H1 (cell line): ENCODE measurements around the gene GP5. TPM values are rescaled to one million over a fixed set of nuclear protein-coding genes. Genes with fewer than 3 reads are reported as not detected.

Experiments used
- CTCF ChIA-PET: fragments of 300-600 bp; sonication (Branson Sonifier 250); formaldehyde crosslinking; loops from one replicate; lab custom pipeline; 2021; ENCODE audit not compliant: partially characterized antibody; lab: Charles Lee
- POLR2A ChIA-PET: fragments of 300-600 bp; sonication (Branson Sonifier 250); formaldehyde crosslinking; loops from one replicate; lab custom pipeline; 2021; ENCODE audit warnings: inconsistent platforms; ENCODE audit not compliant: partially characterized antibody; lab: Charles Lee
- DNase-seq, 2 experiments: peaks; one replicate each; pipeline versions ENCODE4 v3.0.0 to v3.0.0-alpha.2; 2010 to 2022; ENCODE audit warnings: low spot score in 2 of 2, low read depth in 1 of 2, mixed read lengths in 1 of 2
- FAIRE-seq: peaks from 2 replicates; lab custom pipeline; 2011; peaks lifted over from hg19 to GRCh38; lab: Jason Lieb, UNC
- H2AFZ ChIP-seq: 2 replicates; pipeline ENCODE4 v1.8.1; 2012; ENCODE audit warnings: low read length, inconsistent platforms
- H2AK5ac ChIP-seq: 2 replicates; pipeline ENCODE4 v1.6.1; 2013; ENCODE audit warnings: low read depth, low read length
- H2BK120ac ChIP-seq: replicated peaks from 2 replicates; pipeline ENCODE3; 2013; ENCODE audit warnings: low read depth, low read length, inconsistent platforms
- H2BK12ac ChIP-seq: 2 replicates; pipeline ENCODE4 v1.6.1; 2013; ENCODE audit warnings: low read depth, low read length
- H2BK15ac ChIP-seq: 2 replicates; pipeline ENCODE4 v1.6.1; 2013; ENCODE audit warnings: low read length
- H2BK20ac ChIP-seq: 2 replicates; pipeline ENCODE4 v1.6.1; 2013; ENCODE audit warnings: low read length
- H2BK5ac ChIP-seq: 2 replicates; pipeline ENCODE4 v1.6.1; 2013; ENCODE audit warnings: low read depth, low read length
- H3K14ac ChIP-seq: 2 replicates; pipeline ENCODE4 v1.6.1; 2013; ENCODE audit warnings: inconsistent platforms; ENCODE audit not compliant: insufficient read length
- H3K18ac ChIP-seq: 2 replicates; pipeline ENCODE4 v1.6.1; 2013; ENCODE audit warnings: low read length; ENCODE audit errors: extremely low read depth
- H3K23ac ChIP-seq: 2 replicates; pipeline ENCODE4 v1.6.1; 2013; ENCODE audit warnings: inconsistent platforms; ENCODE audit not compliant: insufficient read length
- H3K23me2 ChIP-seq: 2 replicates; pipeline ENCODE4 v1.6.1; 2013; ENCODE audit warnings: low read depth, low read length
- H3K27ac ChIP-seq: 2 replicates; pipeline ENCODE4 v1.6.1; 2011; ENCODE audit warnings: low read depth, low read length, inconsistent platforms
- H3K27me3 ChIP-seq, 4 experiments: replicated peaks in 1 of 4; 1 replicate in 1 of 4; 2 replicates in 3 of 4; pipeline versions ENCODE4 v1.6.1 to v1.8.1; 2011 to 2013; ENCODE audit warnings: low read length in 3 of 4, mild to moderate bottlenecking in 3 of 4, inconsistent platforms in 2 of 4, mixed read lengths in 2 of 4, moderate library complexity in 1 of 4; ENCODE audit not compliant: control insufficient read depth in 3 of 4, insufficient read depth in 3 of 4; ENCODE audit errors: extremely low read depth in 1 of 4
- H3K36me3 ChIP-seq, 4 experiments: 2 replicates each; pipeline versions ENCODE4 v1.6.1 to v1.8.1; 2011 to 2013; ENCODE audit warnings: mild to moderate bottlenecking in 4 of 4, low read length in 3 of 4, moderate library complexity in 2 of 4, control low read depth in 1 of 4, inconsistent platforms in 1 of 4; ENCODE audit not compliant: insufficient read depth in 4 of 4, control insufficient read depth in 2 of 4
- H3K4ac ChIP-seq: replicated peaks from 2 replicates; pipeline ENCODE3; 2013; ENCODE audit warnings: low read length, low read depth, mixed read lengths, inconsistent platforms; ENCODE audit not compliant: insufficient read length
- H3K4me1 ChIP-seq, 4 experiments: replicated peaks in 1 of 4; 1 replicate in 1 of 4; 2 replicates in 3 of 4; pipeline versions ENCODE4 v1.6.1 to v1.8.1; 2011 to 2013; ENCODE audit warnings: low read length in 3 of 4, inconsistent platforms in 2 of 4, mixed read lengths in 1 of 4; ENCODE audit not compliant: insufficient read depth in 4 of 4, control insufficient read depth in 3 of 4
- H3K4me2 ChIP-seq, 2 experiments: 2 replicates each; pipeline versions ENCODE4 v1.6.1 to v1.8.1; 2011 to 2013; ENCODE audit warnings: low read depth in 2 of 2, low read length in 2 of 2, control low read depth in 1 of 2, inconsistent platforms in 1 of 2, mild to moderate bottlenecking in 1 of 2; ENCODE audit not compliant: insufficient read depth in 1 of 2
- H3K4me3 ChIP-seq, 4 experiments: fragments of 200-600, 300-600 bp in 1 of 4; sonication (generic), shearing (Covaris generic), sonication (Bioruptor Twin) in 1 of 4; 2 replicates each; pipeline versions ENCODE4 v1.5.1 to v1.8.1; 2011 to 2016; ENCODE audit warnings: low read length in 4 of 4, low read depth in 3 of 4, control low read depth in 2 of 4, inconsistent platforms in 2 of 4, mild to moderate bottlenecking in 2 of 4, mixed read lengths in 1 of 4, moderate library complexity in 1 of 4; ENCODE audit not compliant: insufficient read depth in 2 of 4; ENCODE audit errors: extremely low read depth in 1 of 4
- H3K56ac ChIP-seq: replicated peaks from 2 replicates; pipeline ENCODE3; 2013; ENCODE audit warnings: low read depth, mild to moderate bottlenecking, mixed read lengths, low read length, inconsistent platforms; ENCODE audit not compliant: insufficient read length
- H3K79me1 ChIP-seq: 2 replicates; pipeline ENCODE4 v1.6.1; 2013; ENCODE audit warnings: low read depth, low read length, control low read depth
- H3K79me2 ChIP-seq, 2 experiments: 2 replicates each; pipeline versions ENCODE4 v1.6.1 to v1.8.1; 2012 to 2013; ENCODE audit warnings: low read length in 2 of 2, mild to moderate bottlenecking in 2 of 2, inconsistent platforms in 1 of 2; ENCODE audit not compliant: insufficient read depth in 2 of 2, control insufficient read depth in 1 of 2
- H3K9ac ChIP-seq, 4 experiments: replicated peaks in 1 of 4; 1 replicate in 1 of 4; 2 replicates in 3 of 4; pipeline versions ENCODE4 v1.6.1 to v1.8.1; 2011 to 2013; ENCODE audit warnings: low read depth in 3 of 4, low read length in 3 of 4, control low read depth in 2 of 4, mild to moderate bottlenecking in 2 of 4, moderate library complexity in 2 of 4, inconsistent platforms in 1 of 4; ENCODE audit errors: extremely low read depth in 1 of 4
- H3K9me3 ChIP-seq, 2 experiments: 2 replicates each; pipeline versions ENCODE4 v1.6.1 to v1.8.1; 2012 to 2013; ENCODE audit warnings: mild to moderate bottlenecking in 2 of 2, moderate library complexity in 2 of 2, control low read depth in 1 of 2, inconsistent platforms in 1 of 2, low read depth in 1 of 2, low read length in 1 of 2, mixed read lengths in 1 of 2; ENCODE audit not compliant: insufficient read depth in 2 of 2
- H4K20me1 ChIP-seq, 2 experiments: replicated peaks in 1 of 2; 2 replicates each; pipeline versions ENCODE3 to v1.8.1; 2011 to 2013; ENCODE audit warnings: inconsistent platforms in 2 of 2, low read length in 2 of 2, mild to moderate bottlenecking in 1 of 2; ENCODE audit not compliant: insufficient read depth in 2 of 2, control insufficient read depth in 1 of 2
- H4K5ac ChIP-seq: 2 replicates; pipeline ENCODE4 v1.6.1; 2013; ENCODE audit warnings: low read length, low read depth, mixed read lengths, inconsistent platforms; ENCODE audit not compliant: insufficient read length
- H4K8ac ChIP-seq: 2 replicates; pipeline ENCODE4 v1.8.0; 2013; ENCODE audit warnings: mild to moderate bottlenecking, moderate library complexity, low read length, inconsistent platforms; ENCODE audit not compliant: insufficient read depth; ENCODE audit errors: extremely low read depth
- H4K91ac ChIP-seq: replicated peaks from 2 replicates; pipeline ENCODE3; 2013; ENCODE audit warnings: low read length, mixed read lengths, inconsistent platforms; ENCODE audit not compliant: insufficient read length
- CHD2 ChIP-seq: IDR thresholded peaks from 2 replicates; pipeline ENCODE4 v1.6.1; 2012; ENCODE audit warnings: low read length, improper control_type of control experiment
- EGR1 ChIP-seq: IDR thresholded peaks from 2 replicates; pipeline ENCODE4 v1.6.1; 2011; ENCODE audit warnings: low read depth, low read length, borderline replicate concordance
- EZH2 ChIP-seq: fragments of 200-600 bp; sonication (generic); IDR thresholded peaks from 2 replicates; pipeline ENCODE4 v1.7.1; 2012; ENCODE audit warnings: low read depth, mild to moderate bottlenecking, moderate library complexity, low read length, inconsistent platforms; ENCODE audit not compliant: severe bottlenecking
- KDM1A ChIP-seq: fragments of 200-600, 300-600 bp; sonication (generic); IDR thresholded peaks from 2 replicates; pipeline ENCODE4 v1.7.1; 2016; ENCODE audit warnings: mild to moderate bottlenecking, low read length, borderline replicate concordance
- KDM4A ChIP-seq: IDR thresholded peaks from one replicate; pipeline ENCODE4 v1.7.1; 2012; ENCODE audit warnings: low read depth, mild to moderate bottlenecking, moderate library complexity, low read length, inconsistent platforms; ENCODE audit not compliant: severe bottlenecking
- KDM5A ChIP-seq: fragments of 200-600 bp; IDR thresholded peaks from 2 replicates; pipeline ENCODE4 v1.7.1; 2012; ENCODE audit warnings: mild to moderate bottlenecking, low read length, inconsistent platforms, mixed read lengths
- NRF1 ChIP-seq: IDR thresholded peaks from 2 replicates; pipeline ENCODE4 v1.6.1; 2011; ENCODE audit warnings: mild to moderate bottlenecking, low read depth, low read length, improper control_type of control experiment
- SAP30 ChIP-seq: fragments of 300-600 bp; sonication (generic); IDR thresholded peaks from 2 replicates; pipeline ENCODE4 v1.7.1; 2012; ENCODE audit warnings: low read length, moderate library complexity, mild to moderate bottlenecking, inconsistent platforms; ENCODE audit not compliant: insufficient read depth, insufficient replicate concordance
- TEAD4 ChIP-seq: IDR thresholded peaks from 2 replicates; pipeline ENCODE4 v1.6.1; 2012; ENCODE audit warnings: low read depth, low read length, inconsistent platforms, mixed read lengths
- YY1 ChIP-seq: IDR thresholded peaks from 2 replicates; pipeline ENCODE4 v1.6.1; 2011; ENCODE audit warnings: low read depth, mild to moderate bottlenecking, low read length
- ZNF274 ChIP-seq: IDR thresholded peaks from 2 replicates; pipeline ENCODE4 v1.7.0; 2012; ENCODE audit warnings: low read length, borderline replicate concordance; ENCODE audit errors: extremely low read depth
- WGBS, 2 experiments: shearing (Covaris generic) in 1 of 2; methylation state at CpG; one replicate each; pipeline versions ENCODE4 v1.1.6 to v1.1.7; 2013 to 2015; ENCODE audit warnings: low lambda C conversion rate in 2 of 2, mixed read lengths in 2 of 2, inconsistent platforms in 1 of 2, low coverage in 1 of 2, missing lambda C conversion rate in 1 of 2; ENCODE audit not compliant: insufficient replicate concordance in 2 of 2, insufficient coverage in 1 of 2, insufficient read length in 1 of 2; ENCODE audit errors: extremely low coverage in 1 of 2, missing lambda C conversion rate in 1 of 2; 5-methylcytosine and 5-hydroxymethylcytosine counted together
- polyA plus RNA-seq, 7 experiments: library from polyadenylated mRNA; depleted of rRNA in 3 of 7; stranded (reverse) in 5 of 7; unstranded in 2 of 7; fragments of >200 nt in 5 of 7; fragments of 200-250 nt in 2 of 7; gene quantifications; 1 replicate in 5 of 7; 2 replicates in 1 of 7; 4 replicates in 1 of 7; pipeline versions ENCODE4 v1.2.1 to v1.2.3, GENCODE V29; 2011 to 2013; ENCODE audit warnings: missing spikeins in 2 of 7, mixed read lengths in 2 of 7
- total RNA-seq: library from RNA; stranded (reverse); fragmentation: NEBNext Ultra II Directional; extraction: Animal tissue kit (Norgen Biotek cat#: 25700); gene quantifications from 2 replicates; pipeline ENCODE4 v1.2.1, GENCODE V29; 2021
- TF ChIP-seq, protein P1 (sequence below): IDR thresholded peaks from 2 replicates; pipeline ENCODE4 v1.6.1; 2011; ENCODE audit warnings: low read depth, mild to moderate bottlenecking, low read length; ENCODE audit not compliant: insufficient read depth

Gene GP5
- total and polyA plus RNA-seq, 2 of the 8 experiments (the other 6 are each of a cell fraction or from before 2014, with no cell fraction given) = 0.13 to 0.14 TPM

DNA sequence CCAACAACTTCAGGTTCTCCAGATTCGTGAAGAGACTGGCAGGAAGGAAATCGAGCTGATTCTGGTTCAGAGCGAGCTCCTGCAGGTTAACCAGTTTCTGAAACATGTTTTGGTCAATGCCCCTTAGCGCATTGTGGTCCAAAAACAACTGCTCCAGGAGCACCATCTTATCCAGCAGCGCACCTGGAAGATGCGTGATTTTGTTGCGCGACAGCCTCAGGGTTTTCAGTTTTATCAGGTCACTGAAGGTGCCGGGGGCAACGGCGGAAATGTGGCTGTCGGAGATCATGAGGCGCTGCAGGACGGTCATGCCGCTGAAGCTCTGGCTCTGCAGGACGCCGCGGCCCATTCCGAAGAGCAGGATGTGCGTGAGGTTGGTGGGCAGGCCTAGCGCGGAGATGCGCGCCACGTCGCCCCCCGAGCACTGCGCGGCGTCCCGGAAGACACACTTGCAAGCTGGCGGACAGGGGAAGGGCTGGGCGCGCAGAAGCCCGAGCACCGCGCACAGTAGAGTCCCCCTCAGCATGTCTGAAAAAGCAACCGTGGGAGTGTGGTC is 1.2 kb downstream of the GP5 start:
- Histone ChIP-seq H2BK20ac (0 out of 2 replicates have a peak overlapping the region, but pooled peaks have one; percentile 18), H2BK15ac (0 out of 2 replicates have a peak overlapping the region, but pooled peaks have one; percentile 46), H3K23me2 (peaks cover 3% of the 10 kb centered on the region), H3K9ac (no peak overlapping the region), H3K4me1 (peaks cover 0 to 11% (median 5%) of the 10 kb centered on the region in 4 experiments; a peak in 5 of 7 replicates), H2AK5ac (no peak overlapping the region), H4K5ac (no peak overlapping the region), H3K14ac (no peak overlapping the region), H3K56ac (no peak overlapping the region), H2AFZ (0 out of 2 replicates have a peak overlapping the region, but pooled peaks have one; percentile 46), H3K4ac (no peak overlapping the region), H3K4me3 (peak overlapping the region; percentile 5 to 57 (median 48); a peak in 5 of 8 replicates), H3K27me3 (peaks cover 16 to 35% (median 25%) of the 10 kb centered on the region in 4 experiments), H3K23ac (no peak overlapping the region), H3K79me2 (no peaks in the 10 kb centered on the region), H3K27ac (no peak overlapping the region), H2BK120ac (no peak overlapping the region), H4K8ac (no peak overlapping the region), H3K36me3 (no peaks in the 10 kb centered on the region), H2BK5ac (no peak overlapping the region), H2BK12ac (peak overlapping the region; percentile 80; the same call in 1 of the 2 replicates), H3K18ac (no peak overlapping the region), H3K4me2 (peak overlapping the region; percentile 64 to 80), H4K91ac (no peak overlapping the region), H4K20me1 (no peaks in the 10 kb centered on the region), H3K79me1 (no peaks in the 10 kb centered on the region), H3K9me3 (peaks cover 0 to 4% of the 10 kb centered on the region in 2 experiments; a peak in 1 of 4 replicates)
- DNase-seq (no peak), FAIRE-seq (no peak)
- CTCF ChIA-PET = interaction anchor here (0.8 to 6.7 kb wide), 12 partner anchors 8 to 232 kb away, joined by 3 to 122 read pairs (median 4); partner anchors contain the start of genes CPN2 and LRRC15
- POLR2A ChIA-PET = interaction anchor here (1.0 to 3.0 kb wide), 7 partner anchors 10 to 67 kb away, joined by 3 to 15 read pairs (median 3); no protein-coding TSS in a partner anchor
- 42% methylated on average over 35 of the region's 38 CpGs; no CpG with 5 or more reads in 1 of the 2 experiments for WGBS, 2 experiments
- TF ChIP-seq, protein P1, sequence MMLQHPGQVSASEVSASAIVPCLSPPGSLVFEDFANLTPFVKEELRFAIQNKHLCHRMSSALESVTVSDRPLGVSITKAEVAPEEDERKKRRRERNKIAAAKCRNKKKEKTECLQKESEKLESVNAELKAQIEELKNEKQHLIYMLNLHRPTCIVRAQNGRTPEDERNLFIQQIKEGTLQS = no peak
- peak; percentile 50 for TF ChIP-seq KDM4A
- no peak for TF ChIP-seq TEAD4
- TF ChIP-seq SAP30 = no peak
- no peak for TF ChIP-seq KDM1A
- no peak for TF ChIP-seq EGR1
- no peak for TF ChIP-seq CHD2
- TF ChIP-seq ZNF274 = no peak
- no peak for TF ChIP-seq NRF1
- TF ChIP-seq KDM5A = no peak
- TF ChIP-seq YY1 = no peak
- TF ChIP-seq EZH2 = peak; percentile 80
